HG03439 (cell line): ENCODE data around the gene PLAAT1.

Experiments
- ATAC-seq: cut with Tn5 transposase; IDR thresholded peaks from one replicate; pipeline ENCODE4 v1.9.1; 2021; ENCODE audit warnings: mild to moderate bottlenecking, moderate library complexity; ENCODE audit not compliant: unreplicated experiment

Gene PLAAT1

GRCh38 chr3:193240850-193241706 lies at the start of gene PLAAT1:
Gene PLAAT1 (plus strand): TSS chr3:193241222. CDS start chr3:193255651, 14,429 bp downstream.
- peak; percentile 81 for ATAC-seq

DNA sequence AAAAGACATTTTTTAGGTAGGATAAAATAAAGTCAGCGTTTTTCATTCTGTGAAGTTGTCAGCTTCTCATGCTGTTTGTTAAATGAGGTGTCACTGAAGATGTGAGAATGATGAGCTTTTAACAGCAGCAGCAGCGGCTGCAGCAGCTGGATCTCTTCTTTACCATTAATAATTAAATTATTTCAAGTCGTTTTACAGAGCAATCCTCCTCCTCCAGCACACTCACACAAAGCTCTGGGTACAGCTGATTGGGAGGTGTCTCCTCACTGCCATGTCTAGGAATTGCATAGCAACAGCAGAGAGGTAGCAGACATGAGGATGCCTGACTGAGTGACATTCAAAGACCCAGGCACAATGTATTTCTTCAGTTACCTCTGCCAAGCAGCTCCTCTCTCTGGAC lies 46.7 kb upstream of the PLAAT1 start:
- no peak for ATAC-seq

- ATAC-seq = no peak
These were observed 44.3 kb upstream of the PLAAT1 start for GRCh38 chr3:193196746-193197145.

GRCh38 chr3:193207290-193208273 lies 33.4 kb upstream of the PLAAT1 start:
- no peak for ATAC-seq

- no peak for ATAC-seq
These were observed 30.4 kb upstream of the PLAAT1 start for GRCh38 chr3:193210618-193211017.

DNA sequence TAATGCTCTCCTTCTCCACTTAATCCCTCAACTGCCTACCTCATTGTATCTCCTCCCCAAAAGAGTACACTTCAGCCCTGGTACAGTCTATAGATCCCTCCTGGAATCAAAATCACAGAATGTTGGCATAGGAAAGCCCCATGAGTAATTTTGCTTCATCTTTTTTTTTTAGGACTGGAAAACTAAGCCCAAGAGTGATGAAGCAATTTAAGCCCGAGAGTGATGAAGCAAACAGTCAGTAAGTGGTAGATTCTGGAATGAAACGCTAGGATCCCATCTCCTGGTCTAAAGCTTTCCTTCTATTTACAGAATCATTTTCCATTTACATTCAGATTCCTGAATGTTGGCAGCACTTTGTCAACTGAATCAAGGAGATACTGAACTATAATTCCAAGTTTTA lies 29.8 kb upstream of the PLAAT1 start:
- no peak for ATAC-seq

DNA sequence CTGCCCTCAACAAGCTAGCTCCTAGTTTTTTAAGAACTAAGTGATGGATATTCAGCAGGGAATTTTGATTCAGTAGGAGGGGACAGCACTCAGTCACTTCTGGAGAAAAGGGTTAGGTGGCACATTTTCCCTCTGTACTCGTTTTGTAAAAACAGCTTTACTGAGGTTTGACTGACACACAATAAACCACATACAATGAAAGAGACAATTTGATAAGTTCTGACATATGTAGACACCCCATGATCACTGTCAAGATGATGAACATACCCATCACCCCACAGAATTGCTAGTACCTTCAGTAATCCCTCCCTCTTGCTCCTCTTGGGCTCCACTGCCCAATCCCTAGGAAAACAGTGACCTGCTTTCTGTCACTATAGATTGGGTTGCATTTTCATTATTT lies 29.0 kb upstream of the PLAAT1 start:
- ATAC-seq = no peak

DNA sequence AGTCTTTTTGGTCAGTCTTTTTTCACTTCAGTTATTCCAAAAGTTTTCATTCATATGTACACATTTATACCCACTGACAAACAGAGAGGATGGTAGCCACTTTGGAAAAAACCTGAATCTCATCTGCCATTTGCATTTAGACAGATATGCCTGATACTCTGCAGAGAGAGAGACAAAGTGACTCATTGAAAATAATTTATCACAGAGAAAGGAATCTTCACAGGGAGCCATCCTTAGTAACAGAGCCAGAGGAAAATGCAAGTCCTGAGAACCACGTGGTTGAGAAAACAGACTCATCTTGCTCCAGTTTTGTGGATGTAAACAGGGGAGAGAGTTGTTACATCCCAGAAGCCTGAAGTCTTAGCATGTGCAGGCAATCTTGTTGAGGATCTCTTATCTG lies 28.2 kb upstream of the PLAAT1 start:
- ATAC-seq = no peak

GRCh38 chr3:193214445-193214844 lies 26.6 kb upstream of the PLAAT1 start:
- ATAC-seq = no peak

GRCh38 chr3:193225302-193226125 lies 15.5 kb upstream of the PLAAT1 start:
- no peak for ATAC-seq

- ATAC-seq = no peak
These were observed 12.8 kb upstream of the PLAAT1 start for GRCh38 chr3:193228206-193228605.

- no peak for ATAC-seq
These were observed 11.1 kb upstream of the PLAAT1 start for GRCh38 chr3:193229851-193230420.

- no peak for ATAC-seq
These were observed 10.4 kb upstream of the PLAAT1 start for GRCh38 chr3:193230610-193231009.

- no peak for ATAC-seq
These were observed 9.8 kb upstream of the PLAAT1 start for GRCh38 chr3:193231201-193231600.

- no peak for ATAC-seq
These were observed 4.4 kb upstream of the PLAAT1 start for GRCh38 chr3:193236599-193236998.

DNA sequence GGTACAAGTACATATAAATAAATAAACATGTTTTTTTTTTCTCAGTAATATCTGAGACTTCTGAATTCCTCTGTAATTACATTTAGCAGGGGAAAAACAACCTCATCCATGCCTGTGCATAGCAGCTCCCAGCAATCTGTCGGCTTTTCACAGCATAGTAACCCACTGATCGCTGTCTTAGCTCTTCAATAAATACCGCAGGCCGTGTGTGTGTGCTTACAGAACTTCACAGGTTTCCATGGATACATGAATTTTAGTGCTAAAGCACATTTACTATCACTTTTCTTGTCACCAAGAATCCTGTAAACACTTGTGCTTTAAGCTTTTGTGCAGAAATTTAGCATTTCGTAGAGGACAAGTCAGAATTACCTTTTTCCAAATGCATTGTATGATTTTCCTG lies 4.0 kb upstream of the PLAAT1 start:
- ATAC-seq = no peak

GRCh38 chr3:193240436-193240849 lies 579 bp upstream of the PLAAT1 start:
- ATAC-seq = no peak

- no peak for ATAC-seq
These were observed 694 bp downstream of the PLAAT1 start for GRCh38 chr3:193241716-193242115.

GRCh38 chr3:193243571-193243970 lies 2.5 kb downstream of the PLAAT1 start:
- no peak for ATAC-seq

DNA sequence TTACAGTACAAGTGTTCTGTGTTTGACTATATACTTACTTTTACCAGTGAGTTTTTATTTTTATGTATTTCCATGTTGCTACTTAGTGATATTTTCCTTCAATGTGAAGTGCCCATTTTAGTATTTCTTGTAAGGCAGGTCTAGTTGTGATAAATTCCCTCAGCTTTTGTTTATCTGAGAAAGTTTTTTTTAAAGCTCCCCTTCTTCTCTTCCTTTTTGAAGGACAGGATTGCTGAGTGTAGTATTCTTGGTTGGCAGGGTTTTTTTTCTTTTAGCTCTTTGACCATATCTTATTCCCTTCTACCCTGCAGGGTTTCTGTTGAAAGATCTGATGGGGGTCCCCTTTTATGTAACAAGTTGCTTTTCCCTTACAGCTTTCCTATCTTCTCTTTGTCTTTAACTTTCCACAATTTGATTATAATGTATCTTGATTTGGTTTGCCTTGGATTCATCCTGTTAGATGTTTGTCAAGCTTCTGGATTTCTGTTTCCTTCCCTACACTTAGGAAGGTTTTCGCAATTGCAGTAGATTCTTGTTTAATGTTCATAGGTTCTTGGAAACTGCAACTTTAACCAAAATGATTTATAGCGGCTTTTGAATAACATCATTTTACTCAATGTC lies 7.9 kb downstream of the PLAAT1 start:
- no peak for ATAC-seq
